Panc1 (cell line): ENCODE results near the gene CYCS.

ENCODE experiments used
- REST ChIP-seq, 2 experiments: IDR thresholded peaks; 2 replicates each; pipeline ENCODE4 v1.6.1; 2011 to 2012; ENCODE audit warnings: low read depth in 2 of 2, control low read depth in 1 of 2, low read length in 1 of 2, mild to moderate bottlenecking in 1 of 2, moderate library complexity in 1 of 2; ENCODE audit not compliant: insufficient read depth in 1 of 2
- TCF7L2 ChIP-seq: IDR thresholded peaks from 2 replicates; pipeline ENCODE4 v1.6.1; 2011; ENCODE audit warnings: mild to moderate bottlenecking, low read depth, low read length, inconsistent platforms
- TF ChIP-seq, protein P1 (sequence below): fragments of 450-650 bp; IDR thresholded peaks from 2 replicates; pipeline ENCODE4 v1.5.1; 2017; ENCODE audit warnings: mild to moderate bottlenecking

- TF ChIP-seq, protein P1, sequence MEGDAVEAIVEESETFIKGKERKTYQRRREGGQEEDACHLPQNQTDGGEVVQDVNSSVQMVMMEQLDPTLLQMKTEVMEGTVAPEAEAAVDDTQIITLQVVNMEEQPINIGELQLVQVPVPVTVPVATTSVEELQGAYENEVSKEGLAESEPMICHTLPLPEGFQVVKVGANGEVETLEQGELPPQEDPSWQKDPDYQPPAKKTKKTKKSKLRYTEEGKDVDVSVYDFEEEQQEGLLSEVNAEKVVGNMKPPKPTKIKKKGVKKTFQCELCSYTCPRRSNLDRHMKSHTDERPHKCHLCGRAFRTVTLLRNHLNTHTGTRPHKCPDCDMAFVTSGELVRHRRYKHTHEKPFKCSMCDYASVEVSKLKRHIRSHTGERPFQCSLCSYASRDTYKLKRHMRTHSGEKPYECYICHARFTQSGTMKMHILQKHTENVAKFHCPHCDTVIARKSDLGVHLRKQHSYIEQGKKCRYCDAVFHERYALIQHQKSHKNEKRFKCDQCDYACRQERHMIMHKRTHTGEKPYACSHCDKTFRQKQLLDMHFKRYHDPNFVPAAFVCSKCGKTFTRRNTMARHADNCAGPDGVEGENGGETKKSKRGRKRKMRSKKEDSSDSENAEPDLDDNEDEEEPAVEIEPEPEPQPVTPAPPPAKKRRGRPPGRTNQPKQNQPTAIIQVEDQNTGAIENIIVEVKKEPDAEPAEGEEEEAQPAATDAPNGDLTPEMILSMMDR, result no peak
- TF ChIP-seq REST (IDR thresholded peaks at IDR 0.05; ENCODE audit: insufficient read depth in 1 of 2, low read depth in 2 of 2, low read length in 1 of 2), result no peak; a peak in 1 of 4 replicates
- TF ChIP-seq TCF7L2, result peak; percentile 64; the same call in 1 of the 2 replicates
Observed at GRCh38 chr7:25125137-25125946, at the start of gene CYCS.
